Lung (tissue), 12 donors: ENCODE results near the gene CLEC9A. TPM values are rescaled to one million over a fixed set of nuclear protein-coding genes. Genes with fewer than 3 reads are reported as not detected.

ENCODE experiments used
- ATAC-seq: fragments of 200-7000 bp; cut with Tn5 transposase; one replicate; pipeline ENCODE4 v1.9.1; 2020; ENCODE audit warnings: moderate number of reproducible peaks; ENCODE audit not compliant: insufficient read depth, low FRiP score
- DNase-seq, 3 donors: peaks; one replicate each; pipeline ENCODE4 v3.0.0-alpha.2; 2013 to 2017
- H3K27ac ChIP-seq, 2 donors: one replicate each; pipeline ENCODE4 v1.5.1; 2013; ENCODE audit warnings: mild to moderate bottlenecking in 2 of 2, moderate library complexity in 2 of 2, control low read depth in 1 of 2, inconsistent platforms in 1 of 2, low read depth in 1 of 2, low read length in 1 of 2
- H3K27me3 ChIP-seq, 3 donors: one replicate each; pipeline ENCODE4 v1.5.1; 2013; ENCODE audit warnings: low read length in 2 of 3; ENCODE audit not compliant: control insufficient read depth in 3 of 3, insufficient read depth in 3 of 3
- H3K36me3 ChIP-seq, 4 donors: one replicate each; pipeline ENCODE4 v1.5.1; 2013; ENCODE audit warnings: low read length in 4 of 4, mild to moderate bottlenecking in 1 of 4, moderate library complexity in 1 of 4; ENCODE audit not compliant: control insufficient read depth in 4 of 4, insufficient read depth in 4 of 4
- H3K4me1 ChIP-seq, 5 donors: one replicate each; pipeline ENCODE4 v1.5.1; 2013; ENCODE audit warnings: low read length in 5 of 5, mild to moderate bottlenecking in 2 of 5, moderate library complexity in 1 of 5; ENCODE audit not compliant: control insufficient read depth in 5 of 5, insufficient read depth in 5 of 5
- H3K4me3 ChIP-seq: one replicate; pipeline ENCODE4 v1.5.1; 2013; ENCODE audit warnings: mild to moderate bottlenecking, control low read depth, moderate library complexity
- H3K9ac ChIP-seq, 2 donors: one replicate each; pipeline ENCODE4 v1.5.1; 2013; ENCODE audit warnings: low read length in 2 of 2, control low read depth in 1 of 2; ENCODE audit not compliant: insufficient read depth in 1 of 2
- H3K9me3 ChIP-seq, 4 donors: one replicate each; pipeline ENCODE4 v1.5.1; 2013; ENCODE audit warnings: low read length in 3 of 4, mild to moderate bottlenecking in 1 of 4, moderate library complexity in 1 of 4; ENCODE audit not compliant: control insufficient read depth in 4 of 4, insufficient read depth in 3 of 4
- WGBS, 2 donors: extraction: QIAGEN DNeasy Blood & Tissue Kit; methylation state at CpG; one replicate each; pipeline ENCODE4 v1.1.7; 2013; 5-methylcytosine and 5-hydroxymethylcytosine counted together
- polyA plus RNA-seq, 2 donors: library from polyadenylated mRNA; stranded (reverse); fragments of 200-250 nt; gene quantifications; one replicate each; pipeline ENCODE4 v1.2.1, GENCODE V29; 2013
- total RNA-seq, 2 donors: library from RNA; depleted of rRNA in 1 of 2; stranded (reverse); fragments of >200 nt in 1 of 2; gene quantifications; one replicate each; pipeline ENCODE4 v1.2.1, GENCODE V29; 2014 to 2021
- TF ChIP-seq, protein P1 (sequence below): IDR thresholded peaks from 2 replicates; pipeline ENCODE4 v1.5.1; 2012; ENCODE audit warnings: mild to moderate bottlenecking; ENCODE audit errors: control extremely low read depth, extremely low read depth
- donor health status: control.
- donor health status: control.
- donor health status: Bipolar disorder and iron deficiency.
- donor health status: healthy.
- donor health status: DM: yes; HTN: yes; CAD: no.

The CLEC9A gene
- total and polyA plus RNA-seq, 4 donors: 0.12 to 0.60 (median 0.33) TPM

DNA sequence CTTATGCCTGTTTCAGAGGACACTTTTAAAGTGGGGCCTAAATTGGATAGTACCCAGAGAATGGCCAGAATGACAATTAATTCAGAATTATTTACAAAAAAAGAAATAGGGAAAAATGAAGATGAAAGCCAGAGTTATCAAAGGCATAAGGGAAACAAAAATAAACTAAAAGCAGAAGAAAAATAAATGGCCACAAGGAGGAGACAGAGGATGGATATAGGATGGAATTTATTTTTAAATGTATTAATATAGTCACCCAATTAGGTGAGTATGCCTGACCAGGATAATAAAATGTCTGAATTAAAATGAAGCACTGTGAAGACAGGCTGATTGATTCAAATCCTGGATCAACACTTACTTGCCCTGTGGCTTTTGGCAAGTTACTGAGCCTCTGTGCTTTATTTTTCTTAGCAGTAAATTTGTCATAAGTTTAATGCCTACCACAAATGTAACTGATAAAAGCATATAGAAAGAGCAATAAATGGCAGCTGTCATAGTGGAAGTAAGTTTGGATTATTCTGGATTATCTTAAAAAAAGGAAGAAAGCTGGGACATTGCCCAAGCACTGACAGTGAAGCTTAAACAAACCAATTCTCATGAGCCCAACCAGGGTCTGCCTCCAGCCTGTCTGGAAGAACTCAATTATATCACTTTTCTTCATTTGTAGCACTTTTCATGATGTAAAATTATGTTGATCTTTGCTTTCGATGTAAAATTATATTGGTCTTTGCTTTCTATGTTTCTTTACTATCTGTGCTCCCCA lies 3.5 kb downstream of the CLEC9A start:
- Histone ChIP-seq H3K27me3 (no peaks in the 10 kb centered on the region), H3K27ac (no peak overlapping the region), H3K9ac (no peak overlapping the region), H3K36me3 (no peaks in the 10 kb centered on the region), H3K4me1 (no peaks in the 10 kb centered on the region), H3K4me3 (no peak overlapping the region), H3K9me3 (no peaks in the 10 kb centered on the region)
- TF ChIP-seq, protein P1, sequence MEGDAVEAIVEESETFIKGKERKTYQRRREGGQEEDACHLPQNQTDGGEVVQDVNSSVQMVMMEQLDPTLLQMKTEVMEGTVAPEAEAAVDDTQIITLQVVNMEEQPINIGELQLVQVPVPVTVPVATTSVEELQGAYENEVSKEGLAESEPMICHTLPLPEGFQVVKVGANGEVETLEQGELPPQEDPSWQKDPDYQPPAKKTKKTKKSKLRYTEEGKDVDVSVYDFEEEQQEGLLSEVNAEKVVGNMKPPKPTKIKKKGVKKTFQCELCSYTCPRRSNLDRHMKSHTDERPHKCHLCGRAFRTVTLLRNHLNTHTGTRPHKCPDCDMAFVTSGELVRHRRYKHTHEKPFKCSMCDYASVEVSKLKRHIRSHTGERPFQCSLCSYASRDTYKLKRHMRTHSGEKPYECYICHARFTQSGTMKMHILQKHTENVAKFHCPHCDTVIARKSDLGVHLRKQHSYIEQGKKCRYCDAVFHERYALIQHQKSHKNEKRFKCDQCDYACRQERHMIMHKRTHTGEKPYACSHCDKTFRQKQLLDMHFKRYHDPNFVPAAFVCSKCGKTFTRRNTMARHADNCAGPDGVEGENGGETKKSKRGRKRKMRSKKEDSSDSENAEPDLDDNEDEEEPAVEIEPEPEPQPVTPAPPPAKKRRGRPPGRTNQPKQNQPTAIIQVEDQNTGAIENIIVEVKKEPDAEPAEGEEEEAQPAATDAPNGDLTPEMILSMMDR: peak; percentile 25
- WGBS, 2 donors: 74 to 84% methylated on average over 1 of the region's 1 CpG
- DNase-seq (peak in 2 of 3 donors; percentile 32 to 36), ATAC-seq (no peak)

DNA sequence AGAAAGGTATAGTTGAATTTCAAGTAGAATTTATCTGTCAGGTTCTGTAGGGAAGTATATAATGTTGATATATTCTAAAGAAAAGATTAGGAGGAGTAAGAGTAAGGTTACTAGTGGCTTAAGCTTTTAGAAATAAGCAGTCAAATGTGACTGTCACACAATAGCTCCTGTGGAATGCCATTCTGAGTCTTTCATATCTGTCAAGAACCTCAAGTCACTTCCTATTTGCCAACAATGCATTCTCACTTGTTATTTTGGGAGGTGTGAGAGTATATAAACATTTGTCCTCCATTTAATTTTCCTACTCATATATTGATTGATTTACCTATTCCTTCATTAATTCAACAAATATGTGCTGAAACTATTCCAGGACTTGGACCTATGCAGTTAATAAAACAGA lies 11.7 kb downstream of the CLEC9A start:
- Histone ChIP-seq H3K27ac (no peak overlapping the region), H3K9me3 (no peaks in the 10 kb centered on the region), H3K36me3 (no peaks in the 10 kb centered on the region), H3K4me3 (no peak overlapping the region), H3K9ac (no peak overlapping the region), H3K27me3 (no peaks in the 10 kb centered on the region), H3K4me1 (no peaks in the 10 kb centered on the region)
- ATAC-seq (no peak), DNase-seq (peak in 1 of 3 donors; percentile 16)
- TF ChIP-seq, protein P1: no peak

- DNase-seq: no peak
- 34 to 62% methylated on average over 3 of the region's 3 CpGs for WGBS, 2 donors
- H3K9ac ChIP-seq: no peak overlapping the region
- H3K9me3 ChIP-seq: peaks cover 0 to 3% (median 0%) of the 10 kb centered on the region in 4 donors
- H3K4me1 ChIP-seq: no peaks in the 10 kb centered on the region
- H3K27me3 ChIP-seq: no peaks in the 10 kb centered on the region
- no peaks in the 10 kb centered on the region for H3K36me3 ChIP-seq
- no peak overlapping the region for H3K4me3 ChIP-seq
- no peak overlapping the region for H3K27ac ChIP-seq
- no peak for ATAC-seq
- TF ChIP-seq, protein P1: no peak
These were observed 18.0 kb downstream of the CLEC9A start for GRCh38 chr12:10048526-10048925.
